Activated CD4-positive, alpha-beta T cell treated with anti-CD3 and anti-CD28 coated beads, Interleukin-2, amount 10 ng/mL, durations not matched to agents 7 days and 5 days (primary cell): ENCODE data around the gene EHMT1. TPM values are rescaled to one million over a fixed set of nuclear protein-coding genes. Genes with fewer than 3 reads are reported as not detected.

ENCODE experiments used
- CTCF ChIA-PET: fragments of 350-600 bp; sonication (Branson Sonifier 250); formaldehyde crosslinking; loops from one replicate; lab custom pipeline; 2021; ENCODE audit warnings: antibody characterized with exemption; lab: Charles Lee
- POLR2A ChIA-PET: fragments of 350-600 bp; sonication (Branson Sonifier 250); formaldehyde crosslinking; loops from one replicate; lab custom pipeline; 2021; ENCODE audit warnings: antibody characterized with exemption; lab: Charles Lee
- DNase-seq: peaks from one replicate; pipeline ENCODE4 v3.0.0-alpha.2; 2020
- H3K27ac Mint-ChIP-seq: one replicate; pipeline ENCODE4 v1.8.0; 2021; ENCODE audit warnings: mild to moderate bottlenecking, moderate library complexity, mixed read lengths
- H3K27me3 Mint-ChIP-seq: one replicate; pipeline ENCODE4 v1.8.0; 2021; ENCODE audit warnings: mixed read lengths
- H3K36me3 Mint-ChIP-seq: one replicate; pipeline ENCODE4 v1.8.0; 2021; ENCODE audit warnings: low read depth, mixed read lengths
- H3K4me1 Mint-ChIP-seq: one replicate; pipeline ENCODE4 v1.8.0; 2021; ENCODE audit warnings: mixed read lengths
- H3K4me3 Mint-ChIP-seq: one replicate; pipeline ENCODE4 v1.8.0; 2021; ENCODE audit warnings: mild to moderate bottlenecking, moderate library complexity, mixed read lengths
- H3K9me3 Mint-ChIP-seq: one replicate; pipeline ENCODE4 v1.8.0; 2021; ENCODE audit warnings: mixed read lengths
- total RNA-seq, 2 experiments: library from RNA; stranded (reverse); gene quantifications; one replicate each; pipeline ENCODE4 v1.2.3, GENCODE V29; 2021

The EHMT1 gene
- total RNA-seq, 2 experiments from 2014 or later = 100 to 110 TPM

DNA sequence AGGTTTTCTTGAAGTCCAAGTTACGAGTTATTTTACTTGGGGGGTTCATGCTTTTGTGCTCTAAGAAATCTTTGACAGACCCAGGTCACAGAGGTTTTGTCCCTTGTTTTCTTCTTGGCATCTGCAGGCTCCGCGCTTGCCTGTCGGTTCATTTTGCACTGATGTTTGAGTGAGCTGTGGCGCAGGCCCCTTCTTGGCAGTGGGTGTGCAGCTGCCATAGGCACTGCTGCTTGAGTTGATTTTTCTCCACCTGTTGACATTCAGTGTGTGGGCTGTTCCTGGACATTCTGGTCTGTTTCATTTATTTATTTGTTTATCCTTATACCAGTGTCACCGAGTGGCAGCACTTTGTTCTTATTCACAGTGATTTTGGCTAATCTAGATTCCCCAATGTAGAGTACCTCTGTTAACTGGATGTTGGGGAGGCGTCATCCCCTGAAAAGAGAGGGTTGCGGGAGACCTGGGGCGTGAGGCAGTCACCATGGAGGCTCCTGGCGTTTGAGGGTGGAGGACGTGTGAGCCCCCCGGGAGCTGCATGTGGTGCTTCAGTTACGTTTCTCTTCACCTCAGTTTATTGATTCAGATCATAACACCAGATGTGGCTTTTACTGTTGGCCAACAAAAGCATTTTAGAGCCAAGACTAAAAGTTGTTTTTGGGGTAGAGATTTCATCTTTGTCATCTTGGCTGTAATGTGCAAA is 137.4 kb downstream of the EHMT1 start:
- no peaks in the 10 kb centered on the region for H3K27me3 Mint-ChIP-seq
- H3K9me3 Mint-ChIP-seq = peaks cover 20% of the 10 kb centered on the region
- peak overlapping the region; percentile 63 for H3K27ac Mint-ChIP-seq
- no peak for DNase-seq
- POLR2A ChIA-PET = no interaction called here
- H3K4me3 Mint-ChIP-seq = no peak overlapping the region
- CTCF ChIA-PET = no interaction called here
- peaks cover 84% of the 10 kb centered on the region for H3K36me3 Mint-ChIP-seq
- H3K4me1 Mint-ChIP-seq = peaks cover 43% of the 10 kb centered on the region

- ChIA-PET CTCF (interaction anchor here (0.7 kb wide), 1 partner anchor 12 kb away, joined by 3 read pairs; no protein-coding TSS in a partner anchor), POLR2A (no interaction called here)
- DNase-seq = no peak
- H3K27me3 Mint-ChIP-seq = no peaks in the 10 kb centered on the region
- H3K9me3 Mint-ChIP-seq = peaks cover 20% of the 10 kb centered on the region
- peaks cover 79% of the 10 kb centered on the region for H3K36me3 Mint-ChIP-seq
- no peak overlapping the region for H3K27ac Mint-ChIP-seq
- no peak overlapping the region for H3K4me3 Mint-ChIP-seq
- H3K4me1 Mint-ChIP-seq = peaks cover 43% of the 10 kb centered on the region
These were observed 138.3 kb downstream of the EHMT1 start for GRCh38 chr9:137757139-137757538.

DNA sequence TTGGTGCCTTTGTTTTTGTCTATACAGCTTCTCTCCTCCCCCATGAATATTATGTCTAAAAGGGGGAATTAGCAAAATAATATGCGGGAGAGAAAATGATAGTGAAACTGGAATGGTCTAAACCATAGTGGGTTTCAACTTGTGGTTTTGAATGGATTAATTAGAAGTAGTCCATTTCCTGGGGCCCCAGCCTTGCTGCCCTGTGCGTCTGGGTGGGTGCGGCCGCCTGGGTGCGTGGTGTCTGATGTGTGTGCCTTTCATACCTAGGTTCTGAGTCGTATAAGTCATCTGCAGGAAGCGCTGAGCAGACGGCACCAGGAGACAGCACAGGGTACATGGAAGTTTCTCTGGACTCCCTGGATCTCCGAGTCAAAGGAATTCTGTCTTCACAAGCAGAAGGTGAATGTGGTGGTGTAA is 138.8 kb downstream of the EHMT1 start:
- no peak overlapping the region for H3K4me3 Mint-ChIP-seq
- peak overlapping the region; percentile 31 for H3K27ac Mint-ChIP-seq
- no peaks in the 10 kb centered on the region for H3K27me3 Mint-ChIP-seq
- peaks cover 79% of the 10 kb centered on the region for H3K36me3 Mint-ChIP-seq
- H3K4me1 Mint-ChIP-seq = peaks cover 43% of the 10 kb centered on the region
- H3K9me3 Mint-ChIP-seq = peaks cover 20% of the 10 kb centered on the region
- no peak for DNase-seq
- ChIA-PET CTCF (no interaction called here), POLR2A (no interaction called here)

GRCh38 chr9:137758067-137758466 is 139.3 kb downstream of the EHMT1 start:
- H3K27ac Mint-ChIP-seq = peak overlapping the region; percentile 31
- peaks cover 20% of the 10 kb centered on the region for H3K9me3 Mint-ChIP-seq
- H3K36me3 Mint-ChIP-seq = peaks cover 79% of the 10 kb centered on the region
- H3K27me3 Mint-ChIP-seq = no peaks in the 10 kb centered on the region
- no peak overlapping the region for H3K4me3 Mint-ChIP-seq
- no peak for DNase-seq
- POLR2A ChIA-PET = no interaction called here
- CTCF ChIA-PET = no interaction called here
- H3K4me1 Mint-ChIP-seq = peaks cover 43% of the 10 kb centered on the region

- Mint-ChIP-seq H3K27ac (no peak overlapping the region), H3K4me1 (peaks cover 43% of the 10 kb centered on the region), H3K4me3 (no peak overlapping the region), H3K9me3 (peaks cover 15% of the 10 kb centered on the region), H3K27me3 (no peaks in the 10 kb centered on the region), H3K36me3 (peaks cover 76% of the 10 kb centered on the region)
- DNase-seq = no peak
- CTCF ChIA-PET = interaction anchor here (0.9 kb wide), 1 partner anchor 8 kb away, joined by 3 read pairs; no protein-coding TSS in a partner anchor
- POLR2A ChIA-PET = no interaction called here
These were observed 140.3 kb downstream of the EHMT1 start for GRCh38 chr9:137759117-137759516.

- Mint-ChIP-seq H3K27ac (peak overlapping the region; percentile 48), H3K27me3 (no peaks in the 10 kb centered on the region), H3K4me3 (no peak overlapping the region), H3K36me3 (peaks cover 72% of the 10 kb centered on the region), H3K4me1 (peaks cover 43% of the 10 kb centered on the region), H3K9me3 (peaks cover 13% of the 10 kb centered on the region)
- POLR2A ChIA-PET = no interaction called here
- DNase-seq = no peak
- CTCF ChIA-PET = no interaction called here
These were observed 141.0 kb downstream of the EHMT1 start for GRCh38 chr9:137759649-137760321.

GRCh38 chr9:137760426-137760825 is 141.6 kb downstream of the EHMT1 start:
- Mint-ChIP-seq H3K9me3 (peaks cover 7% of the 10 kb centered on the region), H3K4me1 (peaks cover 43% of the 10 kb centered on the region), H3K27ac (no peak overlapping the region), H3K4me3 (no peak overlapping the region), H3K27me3 (no peaks in the 10 kb centered on the region), H3K36me3 (peaks cover 66% of the 10 kb centered on the region)
- POLR2A ChIA-PET = no interaction called here
- no peak for DNase-seq
- CTCF ChIA-PET = no interaction called here

DNA sequence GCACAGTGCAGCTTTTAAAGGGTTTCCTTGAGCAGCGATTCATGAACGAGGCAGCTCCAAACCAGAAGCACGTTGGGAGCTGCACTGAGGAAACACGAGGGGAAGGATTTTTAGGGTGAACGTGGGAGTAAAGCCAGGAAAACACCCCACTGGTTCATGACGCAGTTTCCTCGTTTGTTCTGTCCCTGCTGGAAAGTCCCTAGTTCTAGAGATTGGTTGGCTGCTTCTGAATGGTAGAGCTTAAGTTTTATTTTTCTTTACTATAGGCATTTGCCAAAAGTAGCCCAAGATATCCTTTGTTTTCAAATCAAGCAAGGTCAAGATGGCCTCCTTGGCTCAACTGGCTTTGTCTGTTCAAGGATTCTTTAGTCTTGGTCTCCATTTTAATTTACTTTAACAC is 142.2 kb downstream of the EHMT1 start:
- Mint-ChIP-seq H3K4me1 (peaks cover 43% of the 10 kb centered on the region), H3K27ac (no peak overlapping the region), H3K36me3 (peaks cover 65% of the 10 kb centered on the region), H3K27me3 (no peaks in the 10 kb centered on the region), H3K4me3 (no peak overlapping the region), H3K9me3 (peaks cover 3% of the 10 kb centered on the region)
- POLR2A ChIA-PET = no interaction called here
- no peak for DNase-seq
- CTCF ChIA-PET = no interaction called here

- Mint-ChIP-seq H3K27ac (peak overlapping the region; percentile 48), H3K4me3 (no peak overlapping the region), H3K36me3 (peaks cover 62% of the 10 kb centered on the region), H3K9me3 (no peaks in the 10 kb centered on the region), H3K4me1 (peaks cover 37% of the 10 kb centered on the region), H3K27me3 (no peaks in the 10 kb centered on the region)
- ChIA-PET CTCF (no interaction called here), POLR2A (no interaction called here)
- no peak for DNase-seq
These were observed 143.0 kb downstream of the EHMT1 start for GRCh38 chr9:137761793-137762192.

- CTCF ChIA-PET = no interaction called here
- H3K36me3 Mint-ChIP-seq = peaks cover 66% of the 10 kb centered on the region
These were observed 143.7 kb downstream of the EHMT1 start for GRCh38 chr9:137762414-137763061.

GRCh38 chr9:137763271-137763955 is 144.6 kb downstream of the EHMT1 start:
- peaks cover 21% of the 10 kb centered on the region for H3K4me1 Mint-ChIP-seq
- ChIA-PET CTCF (no interaction called here), POLR2A (no interaction called here)
- no peak for DNase-seq
- H3K27me3 Mint-ChIP-seq = no peaks in the 10 kb centered on the region
- no peaks in the 10 kb centered on the region for H3K9me3 Mint-ChIP-seq
- peaks cover 63% of the 10 kb centered on the region for H3K36me3 Mint-ChIP-seq
- no peak overlapping the region for H3K4me3 Mint-ChIP-seq
- H3K27ac Mint-ChIP-seq = no peak overlapping the region

More at GRCh38 chr9:137762414-137763061, 143.7 kb downstream of the EHMT1 start:
- no peaks in the 10 kb centered on the region for H3K9me3 Mint-ChIP-seq
- H3K27me3 Mint-ChIP-seq = no peaks in the 10 kb centered on the region
- H3K4me3 Mint-ChIP-seq = no peak overlapping the region
- POLR2A ChIA-PET = no interaction called here
- H3K27ac Mint-ChIP-seq = peak overlapping the region; percentile 10
- DNase-seq = no peak
- peaks cover 29% of the 10 kb centered on the region for H3K4me1 Mint-ChIP-seq

DNA sequence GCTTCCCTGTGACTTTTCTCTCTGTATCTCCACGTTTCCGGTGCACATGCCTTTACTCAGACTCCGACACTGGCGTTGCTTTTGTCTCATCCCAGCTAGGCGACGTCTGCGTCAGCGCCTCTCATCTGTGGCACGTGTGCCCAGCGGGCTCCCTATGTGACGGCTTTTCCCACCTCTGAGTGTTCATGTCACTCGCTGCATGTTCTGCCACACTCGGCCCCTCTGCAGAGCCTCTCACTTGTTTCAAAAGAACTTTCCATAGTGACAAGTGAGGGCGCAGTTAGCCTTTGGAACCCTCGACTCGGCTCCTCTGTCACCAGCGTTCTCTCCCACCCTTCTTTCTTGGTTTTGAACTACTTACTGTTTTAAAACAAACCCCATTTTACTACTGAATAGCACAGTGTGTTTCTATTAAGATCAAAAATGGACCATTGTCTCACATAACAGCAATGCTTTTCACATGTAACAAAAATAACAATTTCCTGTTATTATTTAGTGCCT is 145.4 kb downstream of the EHMT1 start:
- Mint-ChIP-seq H3K9me3 (no peaks in the 10 kb centered on the region), H3K36me3 (peaks cover 61% of the 10 kb centered on the region), H3K4me3 (no peak overlapping the region), H3K4me1 (peaks cover 17% of the 10 kb centered on the region), H3K27me3 (no peaks in the 10 kb centered on the region), H3K27ac (no peak overlapping the region)
- ChIA-PET CTCF (no interaction called here), POLR2A (no interaction called here)
- no peak for DNase-seq
